Retinal pigment epithelial cell (primary cell): ENCODE data around the gene EIF3F.

Source experiments
- DNase-seq: peaks from one replicate; pipeline ENCODE4 v3.0.0-alpha.2; 2010; ENCODE audit warnings: low read depth
- H3K4me3 ChIP-seq: 2 replicates; pipeline ENCODE4 v1.5.1; 2011; ENCODE audit warnings: mild to moderate bottlenecking, low read length, control low read depth, moderate library complexity
- TF ChIP-seq, protein P1 (sequence below): conservative IDR thresholded peaks from 2 replicates; pipeline ENCODE4 v1.5.1; 2011; ENCODE audit warnings: low read depth, low read length, control low read depth, inconsistent platforms

EIF3F gene

DNA sequence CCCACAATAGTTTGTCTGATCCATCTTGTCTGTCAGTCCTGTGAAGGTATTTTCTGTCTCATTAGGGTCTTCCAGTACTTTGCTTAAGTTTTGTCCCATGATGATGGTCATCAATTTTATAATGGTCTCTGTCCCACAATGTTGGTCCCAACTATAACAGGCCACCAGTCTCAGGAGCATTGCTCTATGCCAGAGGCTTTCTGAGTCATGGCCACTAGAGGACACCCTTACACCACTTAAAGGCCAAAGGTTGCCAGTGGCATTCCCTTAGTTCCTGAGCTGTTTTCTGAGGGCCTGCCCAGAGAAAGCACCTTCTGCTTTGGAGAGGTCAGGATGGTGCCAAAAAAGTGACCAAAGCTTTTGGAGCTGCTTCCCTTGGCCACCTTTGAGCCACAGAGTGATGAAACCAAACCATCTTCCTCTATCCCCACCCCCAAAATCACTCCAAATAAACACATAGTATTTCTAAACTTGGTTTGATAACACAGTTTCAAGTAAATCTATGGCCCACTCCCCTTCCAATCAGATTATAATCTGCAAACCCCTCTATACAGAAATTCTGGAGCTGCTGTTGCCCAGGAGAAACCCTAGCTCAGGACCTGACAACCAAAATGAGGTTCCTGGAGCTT, 19.3 kb downstream of the EIF3F start:
- TF ChIP-seq, protein P1, sequence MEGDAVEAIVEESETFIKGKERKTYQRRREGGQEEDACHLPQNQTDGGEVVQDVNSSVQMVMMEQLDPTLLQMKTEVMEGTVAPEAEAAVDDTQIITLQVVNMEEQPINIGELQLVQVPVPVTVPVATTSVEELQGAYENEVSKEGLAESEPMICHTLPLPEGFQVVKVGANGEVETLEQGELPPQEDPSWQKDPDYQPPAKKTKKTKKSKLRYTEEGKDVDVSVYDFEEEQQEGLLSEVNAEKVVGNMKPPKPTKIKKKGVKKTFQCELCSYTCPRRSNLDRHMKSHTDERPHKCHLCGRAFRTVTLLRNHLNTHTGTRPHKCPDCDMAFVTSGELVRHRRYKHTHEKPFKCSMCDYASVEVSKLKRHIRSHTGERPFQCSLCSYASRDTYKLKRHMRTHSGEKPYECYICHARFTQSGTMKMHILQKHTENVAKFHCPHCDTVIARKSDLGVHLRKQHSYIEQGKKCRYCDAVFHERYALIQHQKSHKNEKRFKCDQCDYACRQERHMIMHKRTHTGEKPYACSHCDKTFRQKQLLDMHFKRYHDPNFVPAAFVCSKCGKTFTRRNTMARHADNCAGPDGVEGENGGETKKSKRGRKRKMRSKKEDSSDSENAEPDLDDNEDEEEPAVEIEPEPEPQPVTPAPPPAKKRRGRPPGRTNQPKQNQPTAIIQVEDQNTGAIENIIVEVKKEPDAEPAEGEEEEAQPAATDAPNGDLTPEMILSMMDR: peak; percentile 96
- no peak for DNase-seq
- no peak overlapping the region for H3K4me3 ChIP-seq

DNA sequence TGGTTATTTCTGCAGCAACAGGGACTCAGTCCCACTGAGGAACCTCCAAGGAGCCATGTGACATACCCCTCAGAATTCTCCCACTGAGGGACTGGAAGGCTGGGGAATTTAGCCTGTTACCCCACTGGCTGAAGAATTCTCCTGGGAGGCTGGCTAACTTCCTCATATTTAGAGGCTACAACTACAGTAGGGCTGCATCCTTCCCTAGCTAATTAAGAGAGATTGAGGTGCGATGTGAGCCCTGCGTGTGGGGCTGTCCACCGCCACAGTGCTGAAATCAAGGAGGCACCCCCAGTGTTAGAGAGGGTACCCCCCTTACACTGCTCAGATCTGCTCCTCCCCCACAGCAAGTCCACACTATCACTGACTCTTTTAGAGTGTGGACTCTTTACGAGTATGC, 21.1 kb downstream of the EIF3F start:
- no peak overlapping the region for H3K4me3 ChIP-seq
- DNase-seq: no peak
- TF ChIP-seq, protein P1: no peak

DNA sequence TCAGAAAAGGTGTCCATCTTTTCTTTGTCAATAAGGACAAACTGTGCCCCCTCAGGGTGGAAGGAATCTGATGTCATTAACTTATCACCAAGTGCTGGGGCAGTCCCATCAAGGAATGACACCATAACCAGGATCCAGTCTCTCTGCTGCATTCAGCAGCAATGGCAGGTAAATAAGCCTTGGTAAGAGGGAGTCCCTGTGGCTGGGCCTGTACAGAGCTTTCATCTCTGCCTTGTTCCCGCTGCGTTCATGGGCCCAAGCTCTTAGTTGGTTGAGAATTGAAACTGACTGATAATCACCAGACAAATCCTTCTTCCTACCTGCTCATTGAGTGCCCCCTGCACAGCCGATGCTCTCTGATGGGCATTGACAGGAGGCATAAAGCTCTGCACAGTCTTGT, 22.7 kb downstream of the EIF3F start:
- no peak for DNase-seq

DNA sequence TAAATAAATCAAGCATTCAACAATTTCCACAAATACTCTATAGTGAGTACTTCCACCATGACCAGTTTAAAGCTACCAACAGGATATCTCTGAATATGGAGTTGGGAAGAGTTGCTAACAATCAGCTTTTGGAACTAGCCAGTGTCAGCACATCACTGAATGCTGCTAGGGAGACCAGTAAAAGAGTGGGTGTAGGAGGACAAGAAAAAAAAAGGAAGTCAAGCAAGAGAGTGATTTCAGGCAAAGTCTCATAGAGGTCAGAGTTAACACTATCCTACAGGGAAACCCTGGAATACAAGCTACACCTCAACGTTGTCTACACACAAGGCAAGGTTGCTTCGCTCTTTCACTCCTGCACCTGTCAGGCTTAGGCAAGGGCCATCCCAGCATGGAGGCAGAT, 24.2 kb downstream of the EIF3F start:
- DNase-seq: no peak
- TF ChIP-seq, protein P1: no peak
- no peak overlapping the region for H3K4me3 ChIP-seq

More for the DNA sequence above, 22.7 kb downstream of the EIF3F start:
- no peak overlapping the region for H3K4me3 ChIP-seq
- TF ChIP-seq, protein P1: no peak

DNA sequence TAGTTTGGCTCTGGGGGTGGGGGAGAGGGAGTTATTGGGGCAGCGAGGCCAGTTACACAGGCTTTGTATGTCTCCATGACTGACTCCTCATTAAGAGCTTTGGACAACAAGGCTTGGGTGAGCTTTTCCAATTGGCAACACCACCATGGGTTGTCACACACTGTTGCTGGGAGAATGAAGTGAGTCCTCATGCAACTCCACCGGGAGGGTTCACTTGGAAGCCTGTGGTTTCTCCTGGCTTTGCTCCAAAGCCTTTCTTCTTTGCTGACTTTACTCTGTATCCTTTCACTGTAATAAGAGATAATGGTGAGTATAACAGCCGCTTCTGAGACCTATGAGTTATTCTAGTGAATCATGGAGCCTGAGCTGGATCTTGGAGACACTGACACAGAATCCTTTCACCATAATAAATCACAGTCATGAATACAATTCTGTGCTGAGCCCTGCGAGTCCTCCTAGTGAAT, 24.9 kb downstream of the EIF3F start:
- DNase-seq: no peak
- no peak overlapping the region for H3K4me3 ChIP-seq
- TF ChIP-seq, protein P1: no peak

DNA sequence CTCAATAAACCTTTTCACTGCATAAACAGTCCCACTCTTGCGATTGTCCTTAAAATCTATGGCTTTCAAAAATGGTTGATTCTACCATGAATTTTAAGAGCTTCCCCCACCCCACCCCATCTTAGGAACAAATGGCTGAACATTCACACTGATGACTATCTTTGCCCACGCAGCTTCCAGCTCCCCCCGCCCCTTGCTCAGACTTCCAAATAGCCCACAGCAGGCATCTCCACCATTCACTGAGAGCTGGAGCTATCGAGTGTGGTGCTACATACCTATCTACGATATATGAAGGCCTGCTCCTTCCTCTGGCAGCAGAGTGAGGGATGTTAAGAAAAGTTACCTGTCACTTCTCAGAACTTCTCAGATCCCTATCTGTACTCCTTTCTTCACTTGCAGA, 26.7 kb downstream of the EIF3F start:
- TF ChIP-seq, protein P1: no peak
- no peak overlapping the region for H3K4me3 ChIP-seq
- no peak for DNase-seq

DNA sequence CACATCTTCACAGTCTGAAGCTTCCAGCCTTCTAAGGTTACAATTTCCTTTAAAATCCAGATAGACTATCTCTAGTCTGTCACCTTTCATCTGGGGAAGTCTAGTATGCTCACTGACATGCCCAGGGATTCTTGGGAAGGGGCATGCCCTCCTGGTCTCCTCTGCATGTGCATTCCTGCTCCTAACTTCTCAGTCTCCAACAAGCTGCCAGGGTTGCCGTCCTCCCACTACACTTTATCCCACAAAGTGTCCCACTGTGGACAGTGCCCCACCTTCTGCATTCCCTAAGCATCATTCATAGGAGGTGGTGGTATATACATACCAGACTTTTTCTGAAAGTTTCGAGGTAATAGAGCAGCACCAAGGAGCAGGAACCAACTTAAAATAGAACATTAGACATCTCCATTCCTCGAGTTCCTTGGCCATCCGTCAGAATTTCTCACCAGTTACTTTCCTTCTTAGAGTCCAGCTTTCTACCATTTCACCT, 28.7 kb downstream of the EIF3F start:
- no peak for DNase-seq
- H3K4me3 ChIP-seq: no peak overlapping the region
- TF ChIP-seq, protein P1: no peak
